NCI-H2107 treated with DMSO at 0.1 percent for 48 hours (cell line): ENCODE results near the gene UBR3.
"Not testable (repeated sequence)": the region's sequence is repeated elsewhere in the genome, so short reads cannot be mapped to it uniquely, and the experiment has no call there.

Experiments
- DNase-seq: peaks from one replicate; lab custom pipeline; 2025; ENCODE audit not compliant: unreplicated experiment; lab: John Stamatoyannopoulos, UW

Gene UBR3

GRCh38 chr2:169827272-169828140 lies at the start of gene UBR3:
Gene UBR3, plus strand, starts transcription at chr2:169827454. Its CDS starts 54 bp downstream, at chr2:169827508.
- DNase-seq = peak; percentile 75

DNA sequence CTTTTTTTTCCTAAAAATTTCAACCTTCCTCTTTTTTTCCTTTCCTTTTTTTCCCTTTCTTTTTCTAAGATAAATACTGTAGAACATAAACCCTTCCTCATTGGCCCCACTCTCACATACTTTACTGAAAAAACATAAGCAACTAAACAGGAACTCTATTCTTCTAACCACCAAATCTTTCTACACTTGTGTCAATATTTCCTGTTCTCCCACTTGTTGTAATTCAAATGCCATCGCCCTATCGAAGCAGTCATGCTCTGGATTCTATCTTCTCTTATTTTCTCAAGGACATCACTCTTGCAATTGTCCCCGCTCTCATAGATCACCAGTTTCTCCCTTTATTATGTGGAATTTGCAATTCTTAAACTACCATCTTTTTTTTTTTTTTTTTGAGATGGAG lies 48.8 kb upstream of the UBR3 start:
- no peak for DNase-seq

DNA sequence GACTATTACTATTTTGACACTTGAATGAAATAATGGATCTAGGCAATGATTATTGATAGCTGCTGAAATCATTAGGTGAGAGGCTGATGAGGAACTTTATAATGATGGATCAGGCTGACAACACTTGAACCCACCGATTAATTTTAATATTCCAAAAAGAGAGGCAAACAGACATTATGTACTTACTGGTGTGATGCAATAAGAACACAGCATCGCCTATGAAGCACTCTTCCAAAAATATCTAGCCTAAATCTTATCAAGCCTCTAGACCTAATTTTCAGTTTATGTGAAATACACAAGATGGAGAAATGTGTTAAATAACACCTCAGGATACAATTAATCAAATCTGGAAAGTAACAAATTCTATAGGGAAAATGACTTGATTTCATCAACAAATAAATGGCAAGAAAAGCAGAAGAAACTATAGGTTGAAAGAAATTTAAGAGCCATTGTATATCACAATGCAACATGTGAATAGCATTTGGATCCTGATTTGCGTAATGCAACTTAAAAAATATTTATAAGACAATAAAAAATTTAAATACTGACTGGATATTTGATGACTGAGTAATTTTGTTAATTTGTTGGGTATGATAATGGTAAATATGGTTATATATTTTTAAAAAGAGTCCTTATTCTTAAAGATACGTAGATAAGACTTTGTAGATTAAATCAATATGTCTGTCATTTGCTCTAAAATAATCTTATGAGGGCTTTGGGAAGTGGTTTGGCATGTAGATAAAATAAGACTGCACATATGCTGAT lies 45.8 kb upstream of the UBR3 start:
- DNase-seq = no peak

- DNase-seq = no peak
Observed at GRCh38 chr2:169782513-169782912, 44.7 kb upstream of the UBR3 start.

DNA sequence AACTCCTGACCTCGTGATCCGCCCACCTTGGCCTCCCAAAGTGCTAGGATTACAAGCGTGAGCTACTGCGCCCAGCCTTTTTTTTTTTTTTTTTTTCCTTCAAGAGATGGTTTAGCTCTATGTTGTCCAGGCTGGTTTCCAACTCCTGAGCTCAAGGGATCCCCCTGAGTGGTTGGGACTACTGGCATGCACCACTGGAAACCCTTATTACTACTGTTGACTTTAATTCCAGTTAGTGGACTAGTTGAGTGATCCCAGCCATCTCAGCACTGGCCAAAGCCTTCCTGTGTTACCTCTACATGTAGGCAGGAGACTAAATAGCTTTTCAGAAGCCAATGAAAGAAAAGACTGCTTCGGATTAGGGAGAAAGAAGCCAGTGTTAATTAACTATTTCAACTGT lies 36.7 kb upstream of the UBR3 start:
- no peak for DNase-seq

DNA sequence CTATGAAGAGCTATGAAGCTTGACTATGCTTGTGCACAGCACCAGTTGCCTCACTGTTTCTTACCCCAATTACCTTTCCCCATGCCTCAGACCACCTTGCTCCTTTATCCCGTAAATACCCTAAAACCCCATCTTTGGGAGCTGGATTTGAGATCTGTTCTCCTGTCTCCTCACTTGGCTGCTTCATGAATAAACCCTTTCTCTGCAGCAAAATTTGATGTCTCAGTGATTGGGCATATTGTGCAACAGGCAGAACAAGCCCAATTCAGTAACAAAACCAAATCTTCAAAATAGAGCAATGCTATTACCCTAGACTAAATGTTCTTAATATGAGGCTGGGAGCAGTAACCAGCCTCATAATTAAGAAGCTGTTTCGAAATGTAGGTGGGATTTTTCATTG lies 32.1 kb upstream of the UBR3 start:
- no peak for DNase-seq

- no peak for DNase-seq
Observed at GRCh38 chr2:169796441-169796840, 30.8 kb upstream of the UBR3 start.

GRCh38 chr2:169797601-169798000 lies 29.7 kb upstream of the UBR3 start:
- no peak for DNase-seq

- no peak for DNase-seq
Observed at GRCh38 chr2:169798397-169798717, 28.9 kb upstream of the UBR3 start.

DNA sequence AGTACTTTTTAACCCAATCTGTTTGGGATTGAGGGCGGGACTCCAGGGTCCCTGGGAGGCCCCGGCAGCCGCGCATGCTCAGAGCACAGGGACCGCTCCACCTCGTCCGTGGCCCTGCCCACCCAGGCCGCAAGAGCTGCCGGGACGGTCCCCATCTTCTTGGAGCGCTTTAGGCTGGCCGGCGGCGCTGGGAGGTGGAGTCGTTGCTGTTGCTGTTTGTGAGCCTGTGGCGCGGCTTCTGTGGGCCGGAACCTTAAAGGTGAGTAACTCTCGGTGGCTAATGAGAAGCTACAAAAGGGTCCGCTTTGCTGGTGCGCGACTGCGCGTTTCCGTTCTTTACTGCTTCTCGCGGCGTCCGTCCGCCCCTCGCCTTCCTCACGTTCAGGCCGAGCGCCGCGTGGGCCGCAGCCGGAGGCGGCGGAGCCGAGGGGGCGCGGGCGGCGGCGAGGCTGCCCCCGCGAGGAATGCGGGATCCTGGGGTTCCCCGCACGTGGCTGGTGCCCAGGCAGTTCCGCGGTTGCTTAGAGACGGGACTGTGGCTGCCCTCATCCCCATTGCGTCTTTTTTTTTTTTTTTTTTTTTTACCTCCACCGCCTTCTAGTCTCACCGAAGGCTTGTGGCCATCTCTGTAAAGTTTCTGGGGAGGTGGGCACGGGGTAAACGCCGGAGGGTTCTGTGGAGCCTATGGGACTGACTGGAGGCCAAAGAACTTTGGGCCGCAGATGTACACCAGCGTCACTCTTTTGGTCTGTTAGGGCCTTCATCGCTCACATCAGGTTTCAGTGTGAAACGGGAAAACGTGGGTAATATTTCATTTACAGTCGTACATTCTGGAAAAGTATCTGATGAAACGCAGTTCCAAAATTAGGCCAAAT lies 28.3 kb upstream of the UBR3 start, which contains the start of gene SSB:
Gene SSB, plus strand, starts transcription at position 154 of the 875 bp plus-strand sequence. CDS start 2,090 bp downstream, outside the sequence.
- peak; percentile 84 for DNase-seq

GRCh38 chr2:169803480-169803879 lies 23.8 kb upstream of the UBR3 start:
- no peak for DNase-seq

DNA sequence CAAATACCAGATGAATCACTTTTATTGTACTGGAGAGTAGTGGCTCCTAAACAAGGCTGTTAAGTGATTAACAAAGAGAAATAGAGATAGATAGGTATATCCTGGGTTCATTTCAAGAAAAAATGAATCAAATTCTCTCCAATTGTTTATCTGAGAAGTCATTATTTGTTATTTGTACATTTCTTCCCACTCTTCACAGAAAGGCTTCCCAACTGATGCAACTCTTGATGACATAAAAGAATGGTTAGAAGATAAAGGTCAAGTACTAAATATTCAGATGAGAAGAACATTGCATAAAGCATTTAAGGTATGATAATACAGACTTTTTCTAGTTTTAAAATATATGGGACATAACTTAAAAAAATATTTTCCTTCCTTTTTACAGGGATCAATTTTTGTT lies 20.7 kb upstream of the UBR3 start:
- DNase-seq = no peak

DNA sequence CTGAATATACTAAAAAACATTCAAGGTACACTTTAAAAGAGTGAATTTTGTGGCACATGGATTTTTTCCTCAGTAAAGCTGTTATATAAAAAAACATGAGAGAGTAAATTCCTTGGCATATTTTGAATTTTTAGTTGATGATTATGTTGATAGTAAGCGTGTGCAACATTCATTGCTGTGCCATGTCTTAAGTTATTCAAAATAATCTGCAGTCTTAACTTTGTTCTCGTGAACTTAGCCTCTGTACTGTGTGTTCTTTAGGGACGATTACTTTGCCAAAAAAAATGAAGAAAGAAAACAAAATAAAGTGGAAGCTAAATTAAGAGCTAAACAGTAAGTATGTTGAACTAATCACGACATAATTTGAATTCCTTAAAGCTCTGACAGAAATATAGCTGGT lies 19.0 kb upstream of the UBR3 start:
- no peak for DNase-seq

DNA sequence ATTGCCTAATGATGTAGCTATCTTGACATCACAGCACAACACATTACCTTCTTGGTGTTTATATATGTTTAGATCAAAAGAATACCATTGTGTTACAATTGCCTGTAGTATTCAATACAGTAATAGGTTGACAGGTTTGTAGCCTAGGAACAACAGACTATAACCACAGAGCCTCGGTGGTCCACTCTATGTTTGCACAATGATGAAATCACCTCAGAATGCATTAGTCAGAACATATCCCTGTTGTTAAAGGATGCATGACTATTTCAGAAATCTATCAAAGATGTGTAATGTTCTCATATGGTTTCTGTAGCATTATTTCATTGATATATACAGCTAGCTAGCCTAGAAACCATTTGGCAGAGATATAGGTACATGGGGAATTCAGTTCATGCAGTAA lies 11.4 kb upstream of the UBR3 start:
- no peak for DNase-seq

DNA sequence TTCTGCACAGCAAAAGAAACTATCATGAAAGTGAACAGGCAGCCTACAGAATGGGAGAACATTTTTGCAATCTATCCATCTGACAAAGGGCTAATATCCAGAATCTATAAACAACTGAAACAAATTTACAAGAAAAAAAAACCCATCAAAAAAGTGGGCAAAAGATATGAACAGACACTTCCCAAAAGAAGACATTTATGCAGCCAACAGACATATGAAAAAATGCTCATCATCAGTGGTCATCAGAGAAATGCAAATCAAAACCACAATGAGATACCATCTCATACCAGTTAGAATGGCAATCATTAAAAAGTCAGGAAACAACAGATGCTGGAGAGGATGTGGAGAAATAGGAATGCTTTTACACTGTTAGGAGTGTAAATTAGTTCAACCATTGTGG lies 10.3 kb upstream of the UBR3 start:
- not testable (repeated sequence) for DNase-seq

DNA sequence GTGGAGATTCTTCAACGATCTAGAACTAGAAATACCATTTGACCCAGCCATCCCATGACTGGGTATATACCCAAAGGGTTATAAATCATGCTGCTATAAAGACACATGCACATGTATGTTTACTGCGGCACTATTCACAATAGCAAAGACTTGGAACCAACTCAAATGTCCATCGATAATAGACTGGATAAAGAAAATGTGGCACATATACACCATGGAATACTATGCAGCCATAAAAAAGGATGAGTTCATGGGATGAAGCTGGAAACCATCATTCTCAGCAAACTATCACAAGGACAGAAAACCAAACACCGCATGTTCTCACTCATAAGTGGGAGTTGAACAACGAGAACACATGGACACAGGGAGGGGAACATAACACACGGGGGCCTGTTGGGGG lies 9.9 kb upstream of the UBR3 start:
- not testable (repeated sequence) for DNase-seq

DNA sequence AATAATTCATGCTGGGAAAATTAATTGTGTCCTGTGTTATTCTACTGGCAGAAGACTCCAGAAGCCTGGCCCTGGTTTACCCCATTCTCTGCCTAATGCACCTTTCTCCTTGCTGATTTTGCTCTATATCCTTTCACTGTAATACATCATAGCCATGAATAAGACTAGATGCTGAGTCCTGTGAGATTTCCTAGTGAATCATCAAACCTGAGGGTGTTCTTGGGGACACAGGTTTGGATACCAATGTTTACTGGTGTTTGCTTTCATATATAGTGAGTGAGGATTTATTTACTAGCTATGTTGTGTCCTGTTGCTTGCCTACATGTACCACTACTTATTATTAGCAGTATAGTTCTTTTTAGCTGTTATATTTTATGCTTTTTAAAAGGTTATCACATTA lies 9.0 kb upstream of the UBR3 start:
- no peak for DNase-seq

DNA sequence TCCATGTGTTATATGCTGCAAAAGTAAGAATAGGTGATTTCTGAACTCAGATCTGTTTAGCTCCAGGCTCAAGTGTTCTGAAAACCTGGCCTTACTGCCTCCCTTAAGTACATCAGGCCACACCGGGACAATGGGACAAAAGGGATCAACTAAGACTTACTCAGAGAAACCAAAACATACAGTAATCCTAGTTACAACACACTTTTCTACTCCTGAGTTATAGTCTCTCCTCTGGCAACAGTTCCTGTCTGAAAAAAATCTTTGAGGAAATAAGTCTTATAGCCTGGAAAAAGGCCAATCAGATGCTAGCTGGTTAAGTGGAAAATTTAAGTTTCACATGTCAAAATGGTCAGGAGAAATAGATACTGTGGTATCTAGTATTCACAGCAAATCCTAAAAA lies 8.1 kb upstream of the UBR3 start:
- DNase-seq = no peak

DNA sequence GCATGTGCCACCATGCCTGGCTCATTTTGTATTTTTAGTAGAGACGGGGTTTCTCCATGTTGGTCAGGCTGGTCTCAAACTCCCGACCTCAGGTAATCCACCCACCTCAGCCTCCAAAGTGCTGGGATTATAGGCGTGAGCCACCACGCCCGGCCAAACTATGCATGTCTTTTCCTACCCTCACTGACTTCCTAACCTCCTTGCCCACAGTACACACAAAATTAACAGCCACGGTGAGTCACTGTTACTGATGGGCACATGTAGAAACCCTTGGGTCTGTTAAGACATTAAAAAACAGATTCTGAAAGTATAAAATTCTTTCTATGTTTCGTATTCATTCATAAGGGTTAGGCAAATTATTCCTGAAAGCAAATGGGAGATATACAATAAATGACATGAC lies 7.2 kb upstream of the UBR3 start:
- not testable (repeated sequence) for DNase-seq

GRCh38 chr2:169822036-169822435 lies 5.2 kb upstream of the UBR3 start:
- no peak for DNase-seq

- DNase-seq = no peak
Observed at GRCh38 chr2:169822785-169823392, 4.4 kb upstream of the UBR3 start.
